Choroid plexus epithelial cell (primary cell): Measurements from ENCODE around the gene EPHB3.

ENCODE experiments used
- DNase-seq: peaks from one replicate; pipeline ENCODE4 v3.0.0-alpha.2; 2010; ENCODE audit warnings: low read depth
- H3K4me3 ChIP-seq: 2 replicates; pipeline ENCODE4 v1.5.1; 2011; ENCODE audit warnings: low read depth, mild to moderate bottlenecking, control low read depth, low read length, moderate library complexity
- TF ChIP-seq, protein P1 (sequence below): conservative IDR thresholded peaks from 2 replicates; pipeline ENCODE4 v1.5.1; 2011; ENCODE audit warnings: low read depth, mild to moderate bottlenecking, control low read depth, inconsistent platforms, low read length, moderate library complexity

EPHB3 gene

DNA sequence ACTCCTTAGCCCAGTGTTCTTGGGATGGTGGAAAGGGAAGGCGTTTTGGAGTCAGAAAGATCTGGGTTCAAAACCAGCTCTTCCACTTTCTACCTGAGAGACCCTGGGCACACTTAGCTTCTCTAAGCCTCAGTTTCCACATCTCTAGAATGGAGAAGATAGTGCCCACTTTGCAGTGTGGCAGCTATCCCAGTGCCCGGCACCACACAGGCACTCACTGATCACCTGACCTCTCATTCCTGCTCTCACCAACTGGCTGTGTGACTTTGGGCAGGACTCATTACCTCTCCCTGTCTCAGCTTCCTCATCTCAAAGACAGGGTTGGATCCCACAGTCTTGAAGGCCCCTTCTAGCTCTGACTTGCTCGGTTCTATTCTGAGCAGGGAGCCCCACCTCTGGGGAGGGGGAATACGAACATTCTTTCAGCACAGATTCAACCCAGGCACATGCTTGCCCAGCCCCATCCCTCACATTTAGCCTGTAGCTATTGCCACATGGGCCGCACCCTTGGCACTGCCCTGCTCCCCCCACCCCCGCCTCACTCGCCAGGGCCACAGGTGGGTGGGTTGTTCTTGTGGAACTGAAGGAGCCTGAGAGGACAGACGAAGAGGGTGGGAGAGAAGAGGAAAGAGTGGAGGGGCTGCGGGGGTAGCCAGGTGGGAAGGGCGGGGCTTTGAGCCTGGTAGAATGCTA is 39.2 kb downstream of the EPHB3 start:
- DNase-seq, result no peak
- no peak overlapping the region for H3K4me3 ChIP-seq
- TF ChIP-seq, protein P1, sequence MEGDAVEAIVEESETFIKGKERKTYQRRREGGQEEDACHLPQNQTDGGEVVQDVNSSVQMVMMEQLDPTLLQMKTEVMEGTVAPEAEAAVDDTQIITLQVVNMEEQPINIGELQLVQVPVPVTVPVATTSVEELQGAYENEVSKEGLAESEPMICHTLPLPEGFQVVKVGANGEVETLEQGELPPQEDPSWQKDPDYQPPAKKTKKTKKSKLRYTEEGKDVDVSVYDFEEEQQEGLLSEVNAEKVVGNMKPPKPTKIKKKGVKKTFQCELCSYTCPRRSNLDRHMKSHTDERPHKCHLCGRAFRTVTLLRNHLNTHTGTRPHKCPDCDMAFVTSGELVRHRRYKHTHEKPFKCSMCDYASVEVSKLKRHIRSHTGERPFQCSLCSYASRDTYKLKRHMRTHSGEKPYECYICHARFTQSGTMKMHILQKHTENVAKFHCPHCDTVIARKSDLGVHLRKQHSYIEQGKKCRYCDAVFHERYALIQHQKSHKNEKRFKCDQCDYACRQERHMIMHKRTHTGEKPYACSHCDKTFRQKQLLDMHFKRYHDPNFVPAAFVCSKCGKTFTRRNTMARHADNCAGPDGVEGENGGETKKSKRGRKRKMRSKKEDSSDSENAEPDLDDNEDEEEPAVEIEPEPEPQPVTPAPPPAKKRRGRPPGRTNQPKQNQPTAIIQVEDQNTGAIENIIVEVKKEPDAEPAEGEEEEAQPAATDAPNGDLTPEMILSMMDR, result no peak

DNA sequence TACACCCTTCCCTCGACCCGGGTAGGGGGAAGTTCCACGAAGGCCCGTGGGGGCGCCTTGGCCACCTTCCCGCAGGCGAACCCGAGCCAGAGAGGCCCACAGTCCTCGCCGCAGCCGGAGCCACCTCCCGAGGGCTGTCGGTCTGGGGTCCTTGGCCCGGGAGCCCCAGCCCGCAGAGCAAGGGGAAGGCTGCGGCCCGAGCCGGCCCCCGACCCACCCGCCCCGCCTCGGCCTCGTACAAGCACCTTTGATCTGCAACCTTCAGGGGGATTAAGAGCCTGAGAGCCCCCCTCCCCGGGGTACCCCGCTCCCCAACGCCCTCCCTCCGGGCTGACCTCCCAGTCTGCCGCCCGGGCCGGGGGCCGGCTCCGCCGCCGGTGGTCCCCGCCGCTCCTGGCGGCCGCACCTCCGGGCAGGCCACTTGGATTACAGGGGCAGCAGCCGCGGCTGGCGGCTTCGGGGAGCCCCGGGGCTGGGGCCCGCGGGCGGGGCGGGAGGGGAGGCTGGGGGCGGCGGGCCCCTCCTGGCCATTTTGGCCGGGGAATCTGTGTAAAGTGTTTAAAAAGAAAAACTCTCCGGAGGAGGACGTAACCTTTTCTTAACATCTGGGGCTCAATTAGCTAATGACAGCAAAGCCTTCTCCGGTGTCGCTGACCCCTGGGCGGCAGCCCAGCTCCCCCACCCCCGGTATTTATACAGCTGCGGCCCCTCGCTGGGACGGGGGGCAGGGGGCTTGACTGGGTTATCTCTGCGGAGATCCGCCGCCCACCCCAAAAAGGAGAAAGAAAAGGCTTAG is 40.2 kb downstream of the EPHB3 start:
- TF ChIP-seq, protein P1, result no peak
- no peak for DNase-seq
- H3K4me3 ChIP-seq, result no peak overlapping the region

DNA sequence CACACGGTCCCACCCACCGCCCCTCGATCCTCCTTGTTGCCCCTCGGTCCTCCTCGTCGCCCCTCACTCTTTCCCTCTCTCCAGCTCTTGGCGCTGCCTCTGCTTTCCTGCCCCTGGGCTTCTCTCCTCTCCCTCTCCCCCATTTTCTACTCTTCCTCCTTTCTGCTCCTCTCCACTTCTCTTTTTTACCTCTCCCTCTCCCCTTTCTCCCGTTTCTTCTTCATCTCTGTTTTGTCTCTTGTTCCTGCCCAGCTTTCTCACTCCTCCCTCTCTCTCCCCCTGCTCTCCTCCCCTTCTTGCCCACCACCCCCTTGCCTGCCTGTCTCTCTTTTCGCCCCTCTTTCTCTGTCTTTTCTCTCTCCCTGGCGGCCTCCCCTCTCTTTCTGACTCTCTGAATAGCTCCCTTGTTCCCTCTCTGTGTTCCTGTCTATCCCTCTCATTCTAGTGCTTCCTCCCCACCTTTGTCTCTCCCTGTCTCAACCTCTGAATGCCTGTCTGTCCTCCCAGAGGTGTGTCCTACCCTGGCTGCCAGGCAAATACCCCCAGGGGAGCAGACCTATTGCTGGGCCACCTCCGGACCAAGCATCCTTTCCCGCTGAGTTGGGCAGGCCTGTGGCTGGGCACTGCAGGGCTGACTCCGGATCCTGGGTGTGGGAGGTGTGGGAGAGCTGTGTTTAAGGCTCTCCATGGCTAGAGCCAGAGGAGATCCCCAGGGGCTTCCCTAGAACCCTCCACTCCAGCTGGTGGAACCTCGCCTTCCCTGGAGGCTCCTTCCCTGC is 41.0 kb downstream of the EPHB3 start:
- TF ChIP-seq, protein P1, result no peak
- no peak overlapping the region for H3K4me3 ChIP-seq
- no peak for DNase-seq

DNA sequence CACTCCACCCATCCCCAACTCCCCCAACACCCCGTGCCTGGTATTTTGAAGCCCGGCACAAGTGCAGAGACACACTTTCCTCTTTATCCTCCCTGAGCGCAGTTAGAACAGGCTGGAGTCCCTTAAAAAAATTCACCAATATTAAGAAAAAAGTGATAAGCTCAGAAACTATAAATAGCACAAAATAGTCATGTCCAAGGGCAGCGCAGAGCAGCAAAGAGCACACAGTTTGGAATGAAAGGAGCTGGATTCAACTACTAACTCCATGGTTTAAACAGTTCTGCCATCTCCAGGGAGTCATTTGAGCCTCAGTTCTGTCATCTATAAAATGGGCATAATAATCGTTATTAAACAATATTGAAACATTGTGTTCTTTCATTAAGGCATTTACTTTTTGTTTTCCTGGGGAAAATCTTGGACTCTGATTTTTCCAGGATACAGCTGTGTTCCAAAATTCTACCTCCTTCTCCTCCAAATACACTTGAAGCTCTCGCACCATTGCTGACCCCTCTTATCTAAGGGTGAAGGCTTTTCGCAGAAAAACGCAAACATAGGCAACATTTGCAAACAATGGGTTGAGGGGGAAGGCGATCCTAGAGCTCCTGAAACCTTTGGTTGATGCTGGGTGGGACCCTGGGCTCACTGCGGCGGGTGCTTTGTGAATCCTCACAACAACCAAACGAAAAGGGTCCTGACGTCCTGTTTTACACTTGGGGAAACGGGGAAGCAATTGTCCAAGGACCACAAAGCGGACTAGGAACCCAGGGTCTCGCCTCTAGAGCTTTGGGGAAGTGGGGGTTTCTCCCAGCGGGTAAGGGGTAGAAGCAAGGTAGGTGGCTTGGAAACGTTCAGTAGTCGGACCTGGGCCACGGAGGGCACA is 41.8 kb downstream of the EPHB3 start:
- H3K4me3 ChIP-seq, result no peak overlapping the region
- DNase-seq, result peak; percentile 37

DNA sequence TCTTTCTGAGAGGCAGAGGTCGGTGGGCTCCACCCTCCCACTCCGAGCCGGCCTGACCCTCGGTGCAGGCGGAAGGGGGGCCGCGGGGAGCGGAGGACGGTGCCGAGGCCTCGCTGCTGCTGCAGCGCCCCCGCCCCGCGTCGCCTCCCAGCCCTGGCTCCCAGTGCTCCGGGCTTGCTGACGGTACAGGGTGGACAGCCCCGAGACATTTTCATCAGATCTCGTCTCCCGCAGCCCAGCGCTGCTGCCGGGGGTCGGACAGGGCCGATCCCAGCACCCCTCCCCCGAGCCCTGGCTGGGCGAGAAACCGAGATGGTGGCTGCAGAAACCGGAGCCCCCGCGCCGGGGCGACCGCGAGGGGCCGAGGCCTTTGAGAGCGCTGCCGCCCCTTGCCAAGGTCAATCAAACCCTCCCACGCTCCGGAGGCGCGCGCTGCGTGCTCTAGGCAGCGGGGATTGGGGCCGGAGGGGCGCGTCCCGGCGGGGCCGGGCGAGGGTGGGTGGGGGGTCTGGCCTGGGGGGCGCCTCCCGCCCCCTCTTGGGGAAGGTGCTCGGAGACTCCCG is 42.5 kb downstream of the EPHB3 start:
- DNase-seq, result no peak
- TF ChIP-seq, protein P1, result no peak
- H3K4me3 ChIP-seq, result peak overlapping the region; percentile 14

More for the DNA sequence above, 41.8 kb downstream of the EPHB3 start:
- TF ChIP-seq, protein P1, result no peak
